GM23338 (cell line): ENCODE data around the gene LTB. TPM values are rescaled to one million over a fixed set of nuclear protein-coding genes. Genes with fewer than 3 reads are reported as not detected.

ENCODE experiments used
- ATAC-seq: fragments of 200-7000 bp; cut with Tn5 transposase; 3 replicates; pipeline ENCODE4 v1.9.1; 2020
- DNase-seq: peaks from one replicate; pipeline ENCODE4 v3.0.0-alpha.2; 2015; ENCODE audit warnings: low spot score
- H2AFZ ChIP-seq: fragments of 200-600 bp; sonication (generic); 2 replicates; pipeline ENCODE4 v1.8.0; 2016; ENCODE audit warnings: antibody characterized with exemption, mild to moderate bottlenecking, moderate library complexity
- H3F3A ChIP-seq: fragments of 200-600 bp; sonication (generic); replicated peaks from 2 replicates; pipeline ENCODE4 v1.8.0; 2017; ENCODE audit warnings: antibody characterized with exemption, mixed run types, low read depth
- H3K27ac ChIP-seq: fragments of 200-600 bp; sonication (generic); 2 replicates; pipeline ENCODE4 v1.6.1; 2016; ENCODE audit warnings: low read depth
- H3K27me3 ChIP-seq: fragments of 200-600 bp; sonication (generic); 2 replicates; pipeline ENCODE4 v1.8.0; 2016; ENCODE audit warnings: mild to moderate bottlenecking, mixed run types, moderate library complexity; ENCODE audit not compliant: insufficient read depth
- H3K36me3 ChIP-seq: fragments of 200-600 bp; sonication (generic); 2 replicates; pipeline ENCODE4 v1.8.0; 2016; ENCODE audit warnings: mild to moderate bottlenecking; ENCODE audit not compliant: insufficient read depth
- H3K4me1 ChIP-seq: fragments of 200-600 bp; sonication (generic); 2 replicates; pipeline ENCODE4 v1.8.0; 2016; ENCODE audit warnings: mild to moderate bottlenecking, moderate library complexity; ENCODE audit not compliant: insufficient read depth
- H3K4me2 ChIP-seq: fragments of 200-600 bp; sonication (generic); 2 replicates; pipeline ENCODE4 v1.7.1; 2017; ENCODE audit warnings: mixed run types
- H3K4me3 ChIP-seq: fragments of 200-600 bp; sonication (generic); 2 replicates; pipeline ENCODE4 v1.6.1; 2016; ENCODE audit warnings: mixed run types
- H3K79me2 ChIP-seq: fragments of 200-600 bp; sonication (generic); replicated peaks from 2 replicates; pipeline ENCODE4 v1.8.0; 2017; ENCODE audit warnings: mild to moderate bottlenecking; ENCODE audit not compliant: insufficient read depth
- H3K9me2 ChIP-seq: fragments of 200-600 bp; sonication (generic); 2 replicates; pipeline ENCODE4 v1.8.0; 2017; ENCODE audit not compliant: insufficient read depth
- H4K20me1 ChIP-seq: fragments of 200-600 bp; sonication (generic); replicated peaks from 2 replicates; pipeline ENCODE4 v1.8.0; 2017; ENCODE audit warnings: mild to moderate bottlenecking; ENCODE audit not compliant: insufficient read depth
- H3K27ac Mint-ChIP-seq: 2 replicates; pipeline ENCODE4 v1.8.0; 2020; ENCODE audit warnings: inconsistent platforms, mild to moderate bottlenecking, moderate library complexity, mixed read lengths
- H3K27me3 Mint-ChIP-seq: 3 replicates; pipeline ENCODE4 v1.8.0; 2022; ENCODE audit warnings: low read depth, mild to moderate bottlenecking, moderate library complexity, mixed read lengths, inconsistent platforms; ENCODE audit not compliant: insufficient read depth, poor library complexity
- H3K36me3 Mint-ChIP-seq: 3 replicates; pipeline ENCODE4 v1.8.0; 2021; ENCODE audit warnings: low read depth, mild to moderate bottlenecking, inconsistent platforms, moderate library complexity, mixed read lengths
- H3K4me1 Mint-ChIP-seq: 3 replicates; pipeline ENCODE4 v1.8.0; 2020; ENCODE audit warnings: mild to moderate bottlenecking, inconsistent platforms, mixed read lengths
- H3K4me3 Mint-ChIP-seq: 3 replicates; pipeline ENCODE4 v1.8.0; 2021; ENCODE audit warnings: moderate library complexity, mild to moderate bottlenecking, inconsistent platforms, mixed read lengths
- H3K9me3 Mint-ChIP-seq: 3 replicates; pipeline ENCODE4 v1.8.0; 2020; ENCODE audit warnings: moderate library complexity, mild to moderate bottlenecking, inconsistent platforms, mixed read lengths
- CTCF ChIP-seq, 2 experiments: fragments of 200-600 bp in 1 of 2; sonication (generic) in 1 of 2; conservative IDR thresholded peaks; 2 replicates each; pipeline versions ENCODE4 v1.5.1 to v1.6.1; 2016 to 2017; ENCODE audit warnings: antibody characterized with exemption in 2 of 2, low read depth in 2 of 2, mild to moderate bottlenecking in 2 of 2, moderate library complexity in 1 of 2
- ETS1 ChIP-seq: IDR thresholded peaks from 2 replicates; pipeline ENCODE4 v1.6.1; 2016; ENCODE audit warnings: antibody characterized with exemption
- EZH2 ChIP-seq: fragments of 200-600 bp; sonication (generic); IDR thresholded peaks from one replicate; pipeline ENCODE4 v1.8.0; 2017; ENCODE audit warnings: antibody characterized with exemption, mild to moderate bottlenecking, low read depth; ENCODE audit not compliant: unreplicated experiment
- NANOG ChIP-seq: IDR thresholded peaks from 2 replicates; pipeline ENCODE4 v1.6.1; 2016; ENCODE audit warnings: antibody characterized with exemption, borderline replicate concordance
- POLR2AphosphoS5 ChIP-seq: IDR thresholded peaks from 2 replicates; pipeline ENCODE4 v1.6.1; 2016; ENCODE audit warnings: antibody characterized with exemption, low read depth
- STAT1 ChIP-seq: IDR thresholded peaks from one replicate; pipeline ENCODE4 v1.6.1; 2016; ENCODE audit warnings: antibody characterized with exemption; ENCODE audit not compliant: unreplicated experiment
- ZNF462 ChIP-seq: fragments of 250-450 bp; sonication (Bioruptor Pico); IDR thresholded peaks from 2 replicates; pipeline ENCODE4 v1.5.0; 2020; ENCODE audit warnings: mild to moderate bottlenecking, moderate library complexity
- polyA plus RNA-seq: library from polyadenylated mRNA; unstranded; fragments of >200 nt; fragmentation: Nextera tagmentation; extraction: Ambion mirVana; gene quantifications from 2 replicates; pipeline ENCODE4 v1.2.1, GENCODE V29; 2016
- total RNA-seq: library from RNA; depleted of rRNA; stranded (reverse); fragments of >200 nt; shearing (Covaris generic); gene quantifications from 2 replicates; pipeline ENCODE4 v1.2.3, GENCODE V29; 2014

The LTB gene
- total and polyA plus RNA-seq, 2 experiments from 2014 or later = 1.7 TPM; not detected in 1

- TF ChIP-seq ZNF462 (CRISPR knock-in tag) (no peak), EZH2 (no peak), ETS1 (no peak)
Observed at GRCh38 chr6:31574106-31575061, 7.8 kb downstream of the LTB start (continued).

- Mint-ChIP-seq H3K27ac (no peak overlapping the region), H3K27me3 (peaks cover 20% of the 10 kb centered on the region), H3K4me1 (peaks cover 11% of the 10 kb centered on the region), H3K4me3 (no peak overlapping the region; the same call in 2 of the 3 replicates), H3K9me3 (no peaks in the 10 kb centered on the region; the same call in 2 of the 3 replicates), H3K36me3 (no peaks in the 10 kb centered on the region; the same call in 2 of the 3 replicates)
- no peaks in the 10 kb centered on the region for H3K4me1 ChIP-seq
- H3K36me3 ChIP-seq = no peaks in the 10 kb centered on the region
- H3K27me3 ChIP-seq = no peaks in the 10 kb centered on the region
- no peak overlapping the region for H3K4me2 ChIP-seq
- DNase-seq (no peak), ATAC-seq (no peak)
- H4K20me1 ChIP-seq = no peaks in the 10 kb centered on the region
- no peak overlapping the region for H3K4me3 ChIP-seq
- 0 out of 2 replicates have a peak overlapping the region, but pooled peaks have one; percentile 47 for H2AFZ ChIP-seq
- H3F3A ChIP-seq = no peaks in the 10 kb centered on the region
- H3K9me2 ChIP-seq = no peaks in the 10 kb centered on the region
- H3K27ac ChIP-seq = no peak overlapping the region
- no peaks in the 10 kb centered on the region for H3K79me2 ChIP-seq
- TF ChIP-seq STAT1 (no peak), CTCF (conservative IDR thresholded peaks at IDR 0.05; ENCODE audit: low read depth in 2 of 2) (no peak), POLR2AphosphoS5 (no peak), NANOG (no peak)
Observed at GRCh38 chr6:31573239-31574105, 8.8 kb downstream of the LTB start.
